ENCODE measurements around the gene SHISAL2A.
"Not testable (repeated sequence)": the region's sequence is repeated elsewhere in the genome, so short reads cannot be mapped to it uniquely, and the experiment has no call there.

The SHISAL2A gene

DNA sequence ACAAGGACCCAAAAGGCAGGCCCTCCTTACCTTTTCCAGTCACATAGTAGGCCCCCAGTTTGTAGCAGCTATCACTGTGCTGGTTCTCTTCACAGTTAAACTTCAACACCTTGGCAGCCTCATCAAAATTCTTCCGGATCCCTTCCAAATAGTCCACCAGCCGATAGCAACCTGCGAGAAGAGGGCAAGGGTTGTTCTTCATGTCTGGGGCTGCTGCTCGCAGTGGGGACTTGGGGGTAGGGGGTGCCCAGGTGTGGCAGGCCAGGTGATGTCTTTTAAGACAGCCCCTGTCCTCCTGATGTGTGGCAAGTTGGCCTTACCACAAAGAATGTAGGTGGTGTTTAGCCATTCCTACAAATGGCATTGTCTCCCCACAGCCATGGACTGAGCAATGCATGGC is 59.7 kb downstream of the SHISAL2A start:
- DNase-seq: no peak

GRCh38 chr1:52693351-52693750 is 60.4 kb downstream of the SHISAL2A start:
- not testable (repeated sequence) for DNase-seq

GRCh38 chr1:52693843-52694242 is 60.9 kb downstream of the SHISAL2A start:
- DNase-seq: no peak

DNA sequence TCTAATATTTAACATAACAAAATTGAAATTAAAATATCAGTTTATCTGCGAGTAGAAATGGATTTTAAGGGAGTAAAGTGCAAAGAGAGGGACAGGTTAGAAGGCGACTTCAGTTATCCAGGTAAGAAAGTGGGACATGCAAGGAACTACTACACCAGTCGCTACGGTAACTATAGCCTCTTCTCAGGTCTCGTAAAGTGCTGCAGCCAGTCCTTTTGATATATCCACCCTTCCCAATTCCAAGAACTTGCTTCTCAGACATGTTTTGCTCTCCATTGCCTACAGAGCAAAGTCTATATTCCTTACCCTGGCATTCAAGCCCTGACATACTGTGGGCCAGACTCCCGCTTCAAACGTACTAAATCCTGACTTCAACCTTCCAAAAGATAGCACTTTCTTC is 62.7 kb downstream of the SHISAL2A start:
- DNase-seq: no peak

DNA sequence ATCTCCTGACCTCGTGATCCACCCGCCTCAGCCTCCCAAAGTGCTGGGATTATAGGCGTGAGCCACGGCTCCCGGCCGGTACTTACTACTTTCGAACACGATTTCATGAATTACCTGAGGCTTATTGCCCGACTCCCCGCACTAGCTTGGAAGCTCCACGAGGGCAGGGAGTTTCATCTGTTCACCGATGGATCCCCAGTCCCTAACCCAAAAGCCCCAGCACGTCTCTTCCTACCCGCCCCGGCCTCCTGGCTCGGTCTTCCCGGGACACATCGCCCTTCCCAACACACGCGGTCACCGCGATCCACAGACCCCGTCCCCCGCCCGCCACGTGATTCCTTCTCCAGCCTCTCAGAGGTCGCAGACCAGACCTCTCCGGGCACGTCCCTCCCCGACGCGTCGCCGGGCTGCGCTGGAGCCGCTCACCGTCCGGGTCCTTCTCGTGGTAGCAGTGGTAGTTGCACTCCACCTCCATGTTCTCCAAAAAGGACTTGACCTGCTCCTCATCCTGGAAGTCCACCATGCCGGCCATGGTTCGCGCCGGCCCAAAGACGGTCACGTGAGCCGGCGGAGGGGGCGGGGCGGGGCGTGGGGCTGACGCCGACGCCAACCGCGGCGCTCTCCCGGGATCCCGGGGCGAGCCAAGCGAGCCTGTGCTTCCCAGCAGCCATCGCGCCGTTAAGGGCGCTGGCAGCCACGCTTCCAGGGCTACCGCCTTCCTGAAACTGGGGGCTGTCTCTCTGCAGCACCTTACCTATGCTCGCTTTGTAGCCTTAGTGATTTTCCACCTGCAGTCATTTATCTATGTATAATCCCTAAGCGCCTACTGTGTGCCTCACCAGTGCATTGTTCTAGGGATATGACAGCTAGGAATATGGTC is 65.1 kb downstream of the SHISAL2A start, which contains the start of gene COA7:
TSS of gene COA7 (minus strand) at position 553 of the 880 bp plus-strand sequence. CDS start at position 532, 21 bp downstream.
- DNase-seq: peak; percentile 81 to 84

- DNase-seq: peak; percentile 86 to 87
Measured at GRCh38 chr1:52702886-52703787, 70.2 kb downstream of the SHISAL2A start.

DNA sequence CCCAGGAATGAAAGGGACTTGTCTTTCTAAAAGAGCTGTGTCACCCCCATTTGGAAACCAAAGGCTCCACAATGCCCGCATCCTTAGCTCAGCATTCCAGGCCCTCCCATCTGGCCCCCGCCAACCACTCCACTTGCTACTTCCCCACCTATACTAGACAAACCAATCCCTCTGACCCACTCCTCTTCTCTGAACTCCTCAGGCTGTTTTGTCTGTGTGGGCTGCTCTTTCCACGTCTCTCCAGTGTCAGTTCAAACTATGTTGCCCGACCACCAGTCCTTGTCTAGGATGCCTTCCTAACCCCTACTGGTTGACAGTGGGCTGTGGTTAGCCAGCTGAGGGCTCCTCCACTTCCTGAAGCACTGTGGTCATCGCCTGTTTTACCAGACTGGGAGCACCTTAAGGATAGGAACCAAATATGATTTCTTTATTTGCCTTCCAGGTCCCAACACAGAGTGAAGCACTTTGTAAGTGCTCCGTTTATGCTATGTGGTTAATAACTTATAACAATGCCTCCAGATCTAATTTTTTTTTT is 73.2 kb downstream of the SHISAL2A start:
- no peak for DNase-seq

Measured in activated T-cell treated with anti-CD3 and anti-CD28 coated beads, Interleukin-2, amount 50 U/mL, for 48 hours (primary cell).